ENCODE measurements around the gene DNM1L. TPM values are rescaled to one million over a fixed set of nuclear protein-coding genes. Genes with fewer than 3 reads are reported as not detected.

Gene DNM1L
- total RNA-seq, 1 donor from 2014 or later = 71.7 TPM

Other genes with a start within 250 kb of the DNM1L start
- gene YARS2, start 76.6 kb downstream of the DNM1L start, total RNA-seq = 19.0 and 21.5 TPM in 2 replicates
- gene PKP2, start 217.5 kb downstream of the DNM1L start, total RNA-seq = 0.07 and 0.16 TPM in 2 replicates